Progenitor cell of endocrine pancreas (in vitro differentiated cells): ENCODE measurements around the gene FBXW9. TPM values are rescaled to one million over a fixed set of nuclear protein-coding genes. Genes with fewer than 3 reads are reported as not detected.
"Not testable (repeated sequence)": the region's sequence is repeated elsewhere in the genome, so short reads cannot be mapped to it uniquely, and the experiment has no call there.

Experiments
- DNase-seq: peaks from one replicate; pipeline ENCODE4 v3.0.0; 2021; ENCODE audit warnings: low spot score; ENCODE audit not compliant: unreplicated experiment
- H3K27ac Mint-ChIP-seq: 2 replicates; pipeline ENCODE4 v1.8.0; 2021; ENCODE audit warnings: mild to moderate bottlenecking, moderate library complexity, mixed read lengths
- H3K27me3 Mint-ChIP-seq: 2 replicates; pipeline ENCODE4 v1.8.0; 2021; ENCODE audit warnings: mixed read lengths
- H3K36me3 Mint-ChIP-seq: 2 replicates; pipeline ENCODE4 v1.8.0; 2022; ENCODE audit warnings: mixed read lengths; ENCODE audit not compliant: insufficient read depth
- H3K4me1 Mint-ChIP-seq: 2 replicates; pipeline ENCODE4 v1.8.0; 2021; ENCODE audit warnings: low read depth, mixed read lengths
- H3K4me3 Mint-ChIP-seq: 2 replicates; pipeline ENCODE4 v1.8.0; 2021; ENCODE audit warnings: low read depth, mild to moderate bottlenecking, moderate library complexity, mixed read lengths
- H3K9me3 Mint-ChIP-seq: 2 replicates; pipeline ENCODE4 v1.8.0; 2021; ENCODE audit warnings: low read depth, mixed read lengths
- total RNA-seq: library from RNA; stranded (reverse); gene quantifications from 2 replicates; pipeline ENCODE4 v1.2.1, GENCODE V29; 2021
- TF ChIP-seq, protein P1 (sequence below): fragments of 200-600 bp; sonication (generic); IDR thresholded peaks from one replicate; pipeline ENCODE4 v1.5.0; 2021; ENCODE audit warnings: antibody characterized with exemption, mild to moderate bottlenecking; ENCODE audit not compliant: unreplicated experiment

Gene FBXW9
- total RNA-seq, 1 donor from 2014 or later: 15.1 TPM

DNA sequence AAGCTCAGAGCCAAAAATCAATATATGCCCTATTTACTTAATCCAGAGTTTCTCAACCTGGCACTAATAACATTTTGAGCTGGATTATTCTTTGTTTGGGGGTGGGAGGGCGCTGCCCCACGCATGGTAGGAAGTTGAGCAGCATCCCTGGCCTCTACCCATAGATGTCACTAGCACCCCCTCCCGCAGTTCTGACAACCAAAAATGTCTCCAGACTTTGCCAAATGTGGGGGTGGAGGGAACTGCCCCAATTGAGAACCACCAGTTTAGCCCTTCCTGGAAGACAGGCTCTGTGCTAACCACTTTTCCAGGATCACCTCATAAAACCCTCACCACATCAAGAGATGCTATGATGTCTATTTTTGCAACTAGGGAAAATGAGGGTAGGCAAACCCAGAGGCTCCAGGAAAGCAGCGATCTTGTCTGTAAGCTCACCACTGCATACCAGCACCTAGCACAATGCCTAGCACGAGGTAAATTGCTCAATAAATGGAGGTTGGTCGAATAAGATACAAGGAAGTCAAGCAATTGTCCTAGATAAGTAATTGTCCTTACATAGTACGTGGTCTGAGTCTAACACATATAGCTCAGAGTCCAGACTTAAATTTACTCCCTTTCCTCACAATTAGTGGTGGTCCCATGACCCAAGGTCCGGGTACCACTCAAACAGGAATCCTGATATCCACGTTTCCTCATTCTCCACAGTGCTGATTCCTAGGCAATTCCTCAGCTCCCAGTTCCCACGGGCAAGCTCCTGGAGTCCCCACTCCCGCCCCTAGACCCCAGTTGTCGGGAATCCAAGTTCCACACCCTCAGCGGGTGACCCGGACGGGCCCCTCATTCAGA is 37.2 kb upstream of the FBXW9 start:
- Mint-ChIP-seq H3K27ac (peak overlapping the region; percentile 97), H3K9me3 (no peaks in the 10 kb centered on the region), H3K27me3 (no peaks in the 10 kb centered on the region), H3K36me3 (peaks cover 13% of the 10 kb centered on the region), H3K4me1 (peaks cover 25% of the 10 kb centered on the region), H3K4me3 (peak overlapping the region; percentile 93)
- DNase-seq: no peak
- TF ChIP-seq, protein P1, sequence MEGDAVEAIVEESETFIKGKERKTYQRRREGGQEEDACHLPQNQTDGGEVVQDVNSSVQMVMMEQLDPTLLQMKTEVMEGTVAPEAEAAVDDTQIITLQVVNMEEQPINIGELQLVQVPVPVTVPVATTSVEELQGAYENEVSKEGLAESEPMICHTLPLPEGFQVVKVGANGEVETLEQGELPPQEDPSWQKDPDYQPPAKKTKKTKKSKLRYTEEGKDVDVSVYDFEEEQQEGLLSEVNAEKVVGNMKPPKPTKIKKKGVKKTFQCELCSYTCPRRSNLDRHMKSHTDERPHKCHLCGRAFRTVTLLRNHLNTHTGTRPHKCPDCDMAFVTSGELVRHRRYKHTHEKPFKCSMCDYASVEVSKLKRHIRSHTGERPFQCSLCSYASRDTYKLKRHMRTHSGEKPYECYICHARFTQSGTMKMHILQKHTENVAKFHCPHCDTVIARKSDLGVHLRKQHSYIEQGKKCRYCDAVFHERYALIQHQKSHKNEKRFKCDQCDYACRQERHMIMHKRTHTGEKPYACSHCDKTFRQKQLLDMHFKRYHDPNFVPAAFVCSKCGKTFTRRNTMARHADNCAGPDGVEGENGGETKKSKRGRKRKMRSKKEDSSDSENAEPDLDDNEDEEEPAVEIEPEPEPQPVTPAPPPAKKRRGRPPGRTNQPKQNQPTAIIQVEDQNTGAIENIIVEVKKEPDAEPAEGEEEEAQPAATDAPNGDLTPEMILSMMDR: peak; percentile 28

DNA sequence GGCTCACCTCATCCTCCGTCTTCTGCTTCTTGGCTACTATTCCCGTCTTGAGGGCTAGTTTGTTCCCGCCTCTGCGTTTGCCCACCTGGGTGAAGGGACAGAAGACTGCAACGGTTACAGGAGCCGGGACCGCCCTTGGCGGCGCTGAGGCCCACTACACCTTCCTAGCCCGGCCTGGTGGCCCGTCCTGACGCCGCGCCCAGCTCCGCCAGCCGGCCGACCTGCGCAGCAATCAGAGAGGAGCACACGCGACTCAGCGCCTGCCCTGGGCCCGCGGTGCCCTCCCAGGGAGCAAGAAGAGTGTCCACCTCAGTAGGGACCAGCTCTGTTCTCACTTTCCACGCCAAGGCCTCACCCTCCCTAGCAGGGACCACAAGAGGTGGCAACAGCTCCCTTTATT is 34.9 kb upstream of the FBXW9 start:
- Mint-ChIP-seq H3K4me1 (peaks cover 15% of the 10 kb centered on the region), H3K36me3 (peaks cover 13% of the 10 kb centered on the region), H3K27me3 (no peaks in the 10 kb centered on the region), H3K27ac (no peak overlapping the region), H3K9me3 (no peaks in the 10 kb centered on the region), H3K4me3 (no peak overlapping the region)
- DNase-seq: no peak
- TF ChIP-seq, protein P1: no peak

DNA sequence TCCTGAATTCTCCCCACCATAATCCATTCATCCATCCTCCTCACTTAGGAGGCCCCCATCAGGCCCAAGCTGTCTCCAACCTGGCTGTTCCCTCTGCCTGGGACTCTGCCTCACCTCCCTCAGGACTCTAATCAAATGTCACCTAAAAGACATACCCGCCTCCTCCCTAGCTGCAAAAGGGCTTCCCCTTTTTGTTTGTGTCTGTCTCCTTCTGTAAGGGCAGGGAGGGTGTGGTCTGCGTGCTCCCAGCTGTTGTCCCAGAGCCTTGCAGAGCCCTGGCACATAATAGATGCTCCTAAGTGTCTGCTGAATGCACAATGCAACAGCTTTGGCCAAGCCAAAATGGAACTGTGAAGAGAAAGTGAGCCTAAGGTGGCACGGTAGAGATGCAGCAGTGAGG is 33.6 kb upstream of the FBXW9 start:
- Mint-ChIP-seq H3K27ac (no peak overlapping the region), H3K36me3 (peaks cover 13% of the 10 kb centered on the region), H3K27me3 (no peaks in the 10 kb centered on the region), H3K4me3 (no peak overlapping the region), H3K9me3 (no peaks in the 10 kb centered on the region), H3K4me1 (peaks cover 15% of the 10 kb centered on the region)
- DNase-seq: no peak
- TF ChIP-seq, protein P1: no peak

DNA sequence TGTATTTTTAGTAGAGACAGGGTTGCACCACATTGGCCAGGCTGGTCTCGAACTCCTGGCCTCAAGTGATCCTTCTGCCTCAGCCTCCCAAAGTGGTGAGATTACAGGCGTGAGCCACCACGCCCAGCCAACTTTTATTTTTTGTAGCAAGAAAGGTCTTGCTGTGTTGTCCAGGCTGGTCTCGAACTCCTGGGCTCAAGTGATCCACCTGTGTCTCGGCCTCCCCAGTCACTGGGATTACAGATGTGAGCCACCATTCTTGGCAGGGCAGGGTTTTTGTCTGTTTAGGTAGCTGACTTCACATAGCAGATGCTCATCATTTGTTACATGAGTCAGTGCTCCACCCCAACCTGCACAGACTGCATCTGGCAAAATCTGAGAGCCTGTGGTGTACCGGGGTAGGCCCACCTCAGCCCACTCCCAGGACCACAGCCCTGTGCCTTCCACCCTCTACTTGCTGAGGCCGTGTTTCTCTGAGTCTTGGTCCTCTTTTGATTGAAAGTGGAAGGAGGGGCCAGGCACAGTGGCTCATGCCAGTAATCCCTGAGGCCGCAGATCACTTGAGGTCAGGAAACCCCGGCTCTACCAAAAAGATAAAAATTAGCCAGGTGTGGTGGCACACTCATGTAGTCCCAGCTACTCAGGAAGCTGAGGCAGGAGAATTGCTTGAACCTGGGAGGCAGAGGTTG is 31.5 kb upstream of the FBXW9 start:
- H3K9me3 Mint-ChIP-seq: no peaks in the 10 kb centered on the region
- no peak for DNase-seq
- H3K4me3 Mint-ChIP-seq: no peak overlapping the region
- H3K27ac Mint-ChIP-seq: no peak overlapping the region
- H3K4me1 Mint-ChIP-seq: peaks cover 10% of the 10 kb centered on the region
- H3K36me3 Mint-ChIP-seq: peaks cover 11% of the 10 kb centered on the region
- TF ChIP-seq, protein P1: no peak
- no peaks in the 10 kb centered on the region for H3K27me3 Mint-ChIP-seq

DNA sequence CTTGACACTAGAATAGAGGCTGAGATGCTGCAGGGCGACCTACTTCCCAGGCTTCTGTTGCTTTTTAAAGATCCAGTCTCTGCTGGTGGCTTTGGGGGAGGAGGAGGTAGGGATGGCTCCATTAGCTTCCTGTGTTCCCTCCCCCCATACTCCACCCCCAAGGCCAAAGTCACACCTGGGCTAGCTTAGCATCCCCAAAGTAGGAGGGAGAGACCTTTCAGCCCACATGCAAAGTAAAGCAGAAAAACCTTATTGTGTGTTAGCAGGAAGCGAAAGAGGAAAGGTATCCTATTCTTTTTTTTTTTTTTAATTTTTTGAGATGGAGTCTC is 30.5 kb upstream of the FBXW9 start:
- TF ChIP-seq, protein P1: no peak
- Mint-ChIP-seq H3K27ac (no peak overlapping the region), H3K9me3 (no peaks in the 10 kb centered on the region), H3K27me3 (no peaks in the 10 kb centered on the region), H3K4me1 (peaks cover 5% of the 10 kb centered on the region), H3K4me3 (no peak overlapping the region), H3K36me3 (peaks cover 9% of the 10 kb centered on the region)
- no peak for DNase-seq

DNA sequence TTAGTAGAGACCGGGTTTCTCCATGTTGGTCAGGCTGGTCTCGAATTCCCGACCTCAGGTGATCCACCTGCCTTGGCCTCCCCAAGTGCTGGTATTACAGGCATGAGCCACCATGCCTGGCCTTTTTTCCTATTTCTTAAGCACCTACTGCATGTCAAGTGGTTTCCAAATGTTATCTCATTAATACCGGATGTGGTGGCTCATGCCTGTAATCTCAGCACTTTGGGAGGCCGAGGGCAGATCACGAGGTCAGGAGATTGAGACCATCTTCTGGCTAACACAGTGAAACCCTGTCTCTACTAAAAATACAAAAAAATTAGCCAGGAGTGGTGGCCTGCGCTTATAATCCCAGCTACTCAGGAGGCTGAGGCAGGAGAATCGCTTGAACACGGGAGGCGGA is 29.2 kb upstream of the FBXW9 start:
- H3K4me1 Mint-ChIP-seq: peaks cover 13% of the 10 kb centered on the region
- DNase-seq, H3K4me3 Mint-ChIP-seq, H3K36me3 Mint-ChIP-seq, H3K27me3 Mint-ChIP-seq, H3K27ac Mint-ChIP-seq, H3K9me3 Mint-ChIP-seq: not testable (repeated sequence)
